Neural progenitor cell (in vitro differentiated cells): ENCODE data around the gene ALDH9A1. TPM values are rescaled to one million over a fixed set of nuclear protein-coding genes. Genes with fewer than 3 reads are reported as not detected.
"Not testable (repeated sequence)": the region's sequence is repeated elsewhere in the genome, so short reads cannot be mapped to it uniquely, and the experiment has no call there.

ENCODE experiments used
- DNase-seq: peaks from one replicate; pipeline ENCODE4 v3.0.0-alpha.2; 2016; ENCODE audit warnings: low spot score
- H2AFZ ChIP-seq: fragments of 200-600 bp; sonication (generic); replicated peaks from 2 replicates; pipeline ENCODE4 v1.6.1; 2016; ENCODE audit warnings: antibody characterized with exemption
- H3F3A ChIP-seq: fragments of 200-600 bp; sonication (generic); 2 replicates; pipeline ENCODE4 v1.6.1; 2016; ENCODE audit warnings: antibody characterized with exemption, low read depth
- H3K27ac ChIP-seq: fragments of 200-600 bp; sonication (generic); 2 replicates; pipeline ENCODE4 v1.5.1; 2016; ENCODE audit warnings: mild to moderate bottlenecking
- H3K27me3 ChIP-seq: fragments of 200-600 bp; sonication (generic); 2 replicates; pipeline ENCODE4 v1.6.1; 2016; ENCODE audit warnings: mild to moderate bottlenecking, moderate library complexity
- H3K36me3 ChIP-seq: fragments of 200-600 bp; sonication (generic); 2 replicates; pipeline ENCODE4 v1.5.1; 2016
- H3K4me1 ChIP-seq: fragments of 200-600 bp; sonication (generic); 2 replicates; pipeline ENCODE4 v1.6.1; 2016; ENCODE audit warnings: mixed run types
- H3K4me2 ChIP-seq: fragments of 200-600 bp; sonication (generic); 2 replicates; pipeline ENCODE4 v1.6.1; 2016
- H3K4me3 ChIP-seq: fragments of 200-600 bp; sonication (generic); 2 replicates; pipeline ENCODE4 v1.5.1; 2016
- H3K79me2 ChIP-seq: fragments of 200-600 bp; sonication (generic); 2 replicates; pipeline ENCODE4 v1.6.1; 2016; ENCODE audit warnings: low read depth
- H3K9ac ChIP-seq: fragments of 200-600 bp; sonication (generic); 2 replicates; pipeline ENCODE4 v1.6.1; 2016
- H3K9me3 ChIP-seq: fragments of 200-600 bp; sonication (generic); 2 replicates; pipeline ENCODE4 v1.5.1; 2016; ENCODE audit warnings: low read depth
- H4K20me1 ChIP-seq: fragments of 200-600 bp; sonication (generic); 2 replicates; pipeline ENCODE4 v1.6.1; 2016; ENCODE audit warnings: low read depth
- H3K27ac Mint-ChIP-seq: 3 replicates; pipeline ENCODE4 v1.8.0; 2021; ENCODE audit warnings: mixed read lengths
- H3K27me3 Mint-ChIP-seq: 2 replicates; pipeline ENCODE4 v1.8.0; 2022; ENCODE audit warnings: low read depth, mild to moderate bottlenecking, inconsistent platforms, moderate library complexity, mixed read lengths; ENCODE audit not compliant: insufficient read depth
- H3K36me3 Mint-ChIP-seq: 3 replicates; pipeline ENCODE4 v1.8.0; 2021; ENCODE audit warnings: mixed read lengths
- H3K4me1 Mint-ChIP-seq: 3 replicates; pipeline ENCODE4 v1.8.0; 2021; ENCODE audit warnings: mixed read lengths
- H3K4me3 Mint-ChIP-seq: 3 replicates; pipeline ENCODE4 v1.8.0; 2021; ENCODE audit warnings: mild to moderate bottlenecking, moderate library complexity, mixed read lengths
- H3K9me3 Mint-ChIP-seq: 3 replicates; pipeline ENCODE4 v1.8.0; 2020; ENCODE audit warnings: mixed read lengths
- CTCF ChIP-seq: fragments of 200-600 bp; sonication (generic); IDR thresholded peaks from 2 replicates; pipeline ENCODE4 v1.5.1; 2017; ENCODE audit warnings: antibody characterized with exemption, mild to moderate bottlenecking
- EZH2 ChIP-seq: fragments of 200-600 bp; sonication (generic); IDR thresholded peaks from 2 replicates; pipeline ENCODE4 v1.6.1; 2017; ENCODE audit warnings: antibody characterized with exemption, mild to moderate bottlenecking, moderate library complexity
- EZH2phosphoT487 ChIP-seq: fragments of 200-600 bp; sonication (generic); IDR thresholded peaks from 2 replicates; pipeline ENCODE4 v1.6.1; 2017; ENCODE audit warnings: antibody characterized with exemption
- total RNA-seq: library from RNA; depleted of rRNA; stranded (reverse); fragments of >200 nt; gene quantifications from 2 replicates; pipeline ENCODE4 v1.2.3, GENCODE V29; 2015; ENCODE audit warnings: low replicate concordance

Gene ALDH9A1
- total RNA-seq, 1 donor from 2014 or later = 82.3 TPM

GRCh38 chr1:165726169-165726568 lies 27.8 kb upstream of the ALDH9A1 start:
- no peaks in the 10 kb centered on the region for H3K9me3 Mint-ChIP-seq
- H3K4me1 Mint-ChIP-seq = no peaks in the 10 kb centered on the region
- TF ChIP-seq EZH2 (no peak), EZH2phosphoT487 (no peak), CTCF (no peak)
- Histone ChIP-seq H3K27me3 (no peaks in the 10 kb centered on the region), H3K27ac (no peak overlapping the region), H2AFZ (no peak overlapping the region), H3K4me2 (no peak overlapping the region), H3F3A (no peaks in the 10 kb centered on the region), H3K9me3 (no peaks in the 10 kb centered on the region), H3K4me1 (no peaks in the 10 kb centered on the region), H4K20me1 (no peaks in the 10 kb centered on the region), H3K36me3 (peaks cover 3% of the 10 kb centered on the region), H3K79me2 (no peaks in the 10 kb centered on the region), H3K9ac (no peak overlapping the region), H3K4me3 (no peak overlapping the region)
- H3K4me3 Mint-ChIP-seq = no peak overlapping the region
- H3K27me3 Mint-ChIP-seq = no peaks in the 10 kb centered on the region
- peaks cover 8% of the 10 kb centered on the region for H3K36me3 Mint-ChIP-seq
- no peak overlapping the region for H3K27ac Mint-ChIP-seq
- DNase-seq = no peak

GRCh38 chr1:165717918-165718515 lies 19.7 kb upstream of the ALDH9A1 start:
- H3K9me3 ChIP-seq = no peaks in the 10 kb centered on the region
- no peak overlapping the region for H3K27ac ChIP-seq
- H3K36me3 Mint-ChIP-seq = no peaks in the 10 kb centered on the region
- peaks cover 4% of the 10 kb centered on the region for H3K9me3 Mint-ChIP-seq
- H3K4me3 Mint-ChIP-seq = no peak overlapping the region
- H3K27ac Mint-ChIP-seq = no peak overlapping the region
- no peak overlapping the region for H3K9ac ChIP-seq
- no peaks in the 10 kb centered on the region for H4K20me1 ChIP-seq
- H3K4me3 ChIP-seq = no peak overlapping the region
- H2AFZ ChIP-seq = peak overlapping the region; percentile 76
- H3K4me1 ChIP-seq = peaks cover 8% of the 10 kb centered on the region
- H3K79me2 ChIP-seq = no peaks in the 10 kb centered on the region
- peaks cover 10% of the 10 kb centered on the region for H3K4me1 Mint-ChIP-seq
- H3K4me2 ChIP-seq = no peak overlapping the region
- DNase-seq = peak; percentile 66
- H3K27me3 ChIP-seq = no peaks in the 10 kb centered on the region
- H3F3A ChIP-seq = peaks cover 11% of the 10 kb centered on the region
- H3K36me3 ChIP-seq = no peaks in the 10 kb centered on the region
- H3K27me3 Mint-ChIP-seq = peaks cover 3% of the 10 kb centered on the region
- TF ChIP-seq EZH2 (no peak), CTCF (peak; percentile 74), EZH2phosphoT487 (no peak)

DNA sequence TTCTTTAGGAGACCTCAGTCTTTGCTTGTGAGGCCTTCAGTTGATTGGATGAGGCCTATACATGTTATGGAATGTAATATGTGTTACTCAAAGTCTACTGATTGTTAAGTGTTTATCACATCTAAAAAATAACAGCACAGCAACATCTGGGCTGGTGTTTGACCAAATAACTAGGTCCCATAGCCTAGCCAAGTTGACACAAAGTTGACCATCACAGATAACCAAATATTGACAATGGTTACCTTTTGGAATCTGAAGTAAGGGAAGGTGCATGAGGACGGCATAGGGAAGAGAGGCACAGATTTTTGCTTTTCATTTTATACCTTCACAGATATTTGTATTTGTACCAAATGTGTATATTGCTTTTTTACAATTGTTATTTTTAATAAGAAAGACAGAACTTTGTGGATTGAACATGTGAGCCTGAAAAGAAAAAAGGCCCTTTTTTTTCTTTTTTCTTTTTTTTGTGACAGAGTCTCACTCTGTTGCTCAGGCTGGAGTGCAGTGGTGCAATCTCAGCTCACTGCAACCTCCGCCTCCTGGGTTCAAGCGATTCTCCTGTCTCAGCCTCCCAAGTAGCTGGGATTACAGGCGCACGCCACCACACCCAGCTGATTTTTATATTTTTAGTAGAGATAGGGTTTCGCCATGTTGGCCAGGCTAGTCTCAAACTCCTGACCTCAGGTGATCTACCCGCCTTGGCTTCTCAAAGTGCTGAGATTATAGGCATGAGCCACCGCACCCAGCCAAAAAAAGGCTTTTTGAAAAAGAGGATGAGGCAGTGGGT lies 18.1 kb upstream of the ALDH9A1 start:
- H3K4me1 Mint-ChIP-seq, H3K27me3 ChIP-seq, H3K36me3 ChIP-seq, H3K36me3 Mint-ChIP-seq, DNase-seq, H3K27ac ChIP-seq, H3K9ac ChIP-seq, H3K79me2 ChIP-seq, H3K4me3 Mint-ChIP-seq, H2AFZ ChIP-seq, H3K9me3 ChIP-seq, H3K4me1 ChIP-seq, H3K4me2 ChIP-seq, H4K20me1 ChIP-seq, H3K27me3 Mint-ChIP-seq, H3K4me3 ChIP-seq, H3K27ac Mint-ChIP-seq, H3K9me3 Mint-ChIP-seq: not testable (repeated sequence)
- H3F3A ChIP-seq = peaks cover 11% of the 10 kb centered on the region

- no peak overlapping the region for H3K27ac ChIP-seq
- H3K9me3 Mint-ChIP-seq = peaks cover 5% of the 10 kb centered on the region
These were observed 14.4 kb upstream of the ALDH9A1 start for GRCh38 chr1:165712764-165713163.

More at GRCh38 chr1:165712764-165713163, 14.4 kb upstream of the ALDH9A1 start:
- peaks cover 10% of the 10 kb centered on the region for H3K4me1 Mint-ChIP-seq
- DNase-seq = no peak
- no peaks in the 10 kb centered on the region for H3K9me3 ChIP-seq
- peaks cover 11% of the 10 kb centered on the region for H3F3A ChIP-seq
- no peak overlapping the region for H2AFZ ChIP-seq
- H3K36me3 ChIP-seq = no peaks in the 10 kb centered on the region
- TF ChIP-seq EZH2phosphoT487 = no peak
- no peak for TF ChIP-seq CTCF
- TF ChIP-seq EZH2 = no peak
- no peaks in the 10 kb centered on the region for H3K79me2 ChIP-seq
- H4K20me1 ChIP-seq = no peaks in the 10 kb centered on the region
- H3K4me1 ChIP-seq = peaks cover 8% of the 10 kb centered on the region
- no peaks in the 10 kb centered on the region for H3K27me3 ChIP-seq
- H3K27ac Mint-ChIP-seq = no peak overlapping the region
- no peaks in the 10 kb centered on the region for H3K36me3 Mint-ChIP-seq
- H3K4me3 ChIP-seq = no peak overlapping the region
- H3K27me3 Mint-ChIP-seq = peaks cover 6% of the 10 kb centered on the region
- H3K9ac ChIP-seq = no peak overlapping the region
- H3K4me2 ChIP-seq = no peak overlapping the region
- no peak overlapping the region for H3K4me3 Mint-ChIP-seq
